ENCODE data around the gene C2CD4C. TPM values are rescaled to one million over a fixed set of nuclear protein-coding genes. Genes with fewer than 3 reads are reported as not detected.
"Not testable (repeated sequence)": the region's sequence is repeated elsewhere in the genome, so short reads cannot be mapped to it uniquely, and the experiment has no call there.

Gene C2CD4C
- total and polyA plus RNA-seq, 2 donors, result 0.42 to 0.77 TPM

DNA sequence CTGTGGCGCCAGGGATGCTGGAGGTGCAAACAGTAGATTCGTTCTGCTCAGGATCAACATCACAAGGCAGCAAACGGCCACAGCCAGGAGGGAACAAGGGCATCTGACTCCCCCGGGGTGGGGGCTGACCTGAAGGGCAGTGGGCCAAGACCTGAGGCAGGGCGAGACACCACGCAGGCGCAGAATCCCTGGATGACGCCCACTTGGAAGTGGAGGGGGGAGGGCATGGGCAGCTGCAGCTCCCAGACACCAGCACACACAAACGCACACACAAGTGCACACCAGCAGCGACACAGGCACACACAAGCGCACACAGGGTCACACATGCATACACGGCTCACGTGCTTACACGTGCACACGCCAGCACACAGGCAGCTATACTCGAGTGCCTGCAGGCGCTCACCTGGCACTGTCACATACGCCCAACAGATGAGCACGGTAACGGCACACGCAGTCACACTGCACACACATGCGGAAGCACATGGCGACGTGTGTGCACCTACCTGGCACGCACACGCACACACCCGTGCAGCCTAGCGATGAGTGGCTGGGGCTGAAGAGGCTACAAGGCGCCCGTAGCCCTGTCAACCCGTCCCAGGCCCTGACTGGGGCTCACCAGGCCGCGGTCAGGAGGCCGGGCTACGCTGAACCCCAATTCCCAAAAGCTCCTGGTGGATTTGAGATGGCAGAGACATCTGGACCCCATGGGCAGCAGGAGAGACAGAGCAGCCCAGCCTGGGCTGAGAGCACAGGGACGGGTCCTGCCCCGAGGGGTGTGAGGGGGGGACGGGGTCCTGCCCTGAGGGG lies 5.5 kb downstream of the C2CD4C start:
- no peaks in the 10 kb centered on the region for H3K36me3 ChIP-seq (ENCODE audit: insufficient read depth)
- no peak overlapping the region for H3K4me3 ChIP-seq (ENCODE audit: low read depth, low read length)
- no peaks in the 10 kb centered on the region for H3K4me1 ChIP-seq (ENCODE audit: insufficient read depth)
- no peak for DNase-seq (ENCODE audit: extremely low spot score)
- WGBS, result 78% methylated on average over 38 of the region's 38 CpGs
- H3K27ac ChIP-seq (ENCODE audit: low read depth), result no peak overlapping the region

DNA sequence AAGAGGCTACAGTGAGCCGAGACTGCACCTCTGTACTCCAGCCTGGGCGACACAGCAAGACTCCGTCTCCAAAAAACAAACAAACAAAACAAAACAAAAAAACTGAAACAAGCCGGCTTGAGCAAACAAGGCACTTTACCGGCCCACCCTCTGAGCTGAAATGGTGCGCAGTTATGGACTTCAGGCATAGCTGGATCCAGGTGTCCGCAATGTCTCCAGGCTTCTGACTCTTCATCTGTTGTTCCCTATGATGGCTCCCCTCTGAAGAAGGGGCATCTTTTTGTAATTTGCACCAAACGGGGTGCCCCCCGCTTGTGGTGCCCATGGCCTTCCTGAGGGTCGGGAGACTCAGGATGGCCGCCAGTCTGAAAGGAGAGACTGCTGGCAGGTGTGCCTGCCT lies 6.2 kb downstream of the C2CD4C start:
- Histone ChIP-seq H3K27ac (ENCODE audit: low read depth) (no peak overlapping the region), H3K36me3 (ENCODE audit: insufficient read depth) (no peaks in the 10 kb centered on the region), H3K4me3 (ENCODE audit: low read depth, low read length) (no peak overlapping the region), H3K4me1 (ENCODE audit: insufficient read depth) (no peaks in the 10 kb centered on the region)
- DNase-seq (ENCODE audit: extremely low spot score), result no peak
- WGBS, result 93% methylated on average over 11 of the region's 11 CpGs

DNA sequence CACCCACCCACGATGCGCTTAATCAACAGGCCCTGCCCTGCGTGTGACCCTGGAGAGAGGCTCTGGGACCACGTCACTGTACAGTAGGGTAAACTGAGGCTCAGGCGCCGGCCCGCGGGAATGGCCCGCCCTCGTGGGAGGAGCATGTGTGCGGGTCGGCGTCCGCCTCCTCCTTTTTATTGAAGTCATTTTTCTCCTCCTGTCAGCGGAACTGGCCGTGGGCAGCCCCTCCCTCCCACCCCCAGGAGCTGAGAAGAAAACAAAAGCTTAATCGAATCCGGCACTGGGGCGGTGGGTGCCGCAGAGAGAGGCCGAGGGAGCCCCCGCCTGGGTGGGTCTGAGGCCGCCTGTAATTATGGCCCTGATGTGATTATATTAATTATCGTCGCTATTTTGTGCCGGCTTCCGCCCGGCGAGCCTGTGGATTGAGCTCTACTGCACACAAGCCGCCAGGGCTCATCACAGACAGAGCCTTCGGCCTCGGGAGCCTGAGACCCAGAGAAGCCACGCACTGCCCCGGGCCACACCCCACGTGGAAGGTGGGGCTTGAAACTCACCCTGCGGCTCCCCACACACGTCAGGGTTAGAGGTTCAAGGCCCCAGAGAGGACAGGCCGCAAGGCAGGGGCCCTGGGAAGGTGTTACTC lies 7.0 kb downstream of the C2CD4C start:
- no peak for DNase-seq (ENCODE audit: extremely low spot score)
- WGBS, result 22% methylated on average over 38 of the region's 38 CpGs
- H3K36me3 ChIP-seq (ENCODE audit: insufficient read depth), result no peaks in the 10 kb centered on the region
- H3K4me1 ChIP-seq (ENCODE audit: insufficient read depth), result no peaks in the 10 kb centered on the region
- no peak overlapping the region for H3K4me3 ChIP-seq (ENCODE audit: low read depth, low read length)
- no peak overlapping the region for H3K27ac ChIP-seq (ENCODE audit: low read depth)

DNA sequence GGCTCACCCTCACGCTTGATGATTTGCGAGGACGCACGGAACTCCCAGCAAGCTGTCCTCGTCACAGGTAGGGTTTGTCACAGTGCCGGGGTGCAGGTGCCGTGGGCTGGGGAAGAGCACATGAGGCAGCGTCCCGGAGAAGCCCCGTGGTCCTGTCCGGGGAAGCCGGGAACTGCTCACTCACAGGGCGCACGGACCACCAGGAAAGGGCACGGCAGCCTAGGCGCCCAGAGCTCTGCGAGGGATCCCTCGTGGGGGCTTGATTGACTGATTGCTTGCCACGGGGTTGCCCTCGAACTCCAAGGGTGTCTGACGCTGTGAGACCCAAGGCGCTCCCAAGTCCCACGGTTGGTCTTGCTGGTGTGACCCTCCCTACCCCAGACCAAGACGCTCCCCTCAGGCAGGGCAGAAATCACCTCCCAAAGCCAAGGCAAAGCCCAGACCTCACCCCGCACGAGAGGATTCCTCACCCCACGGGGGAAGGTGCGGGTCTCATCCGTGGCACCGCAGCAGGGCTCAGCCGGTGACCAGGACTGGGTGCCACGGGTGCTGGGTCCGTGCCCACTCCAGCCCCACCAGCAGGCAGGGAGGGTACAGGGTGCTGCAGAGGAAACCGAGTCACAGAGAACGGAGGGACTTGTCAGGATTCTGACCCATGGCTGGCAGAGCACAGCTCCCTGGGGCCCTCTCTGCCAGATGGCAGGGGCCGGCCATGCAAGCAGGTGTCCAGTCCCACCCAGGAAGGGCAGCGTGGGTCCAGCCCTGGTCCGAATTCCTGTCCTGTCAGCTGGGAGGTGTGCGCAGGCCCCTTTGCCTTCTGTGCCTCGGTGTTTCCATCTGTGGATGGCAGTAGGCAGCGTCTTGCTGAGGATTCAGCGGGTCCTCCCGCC lies 7.7 kb downstream of the C2CD4C start:
- Histone ChIP-seq H3K4me1 (ENCODE audit: insufficient read depth) (no peaks in the 10 kb centered on the region), H3K36me3 (ENCODE audit: insufficient read depth) (no peaks in the 10 kb centered on the region), H3K27ac (ENCODE audit: low read depth) (no peak overlapping the region), H3K4me3 (ENCODE audit: low read depth, low read length) (no peak overlapping the region)
- 86% methylated on average over 43 of the region's 43 CpGs for WGBS
- DNase-seq (ENCODE audit: extremely low spot score), result no peak

DNA sequence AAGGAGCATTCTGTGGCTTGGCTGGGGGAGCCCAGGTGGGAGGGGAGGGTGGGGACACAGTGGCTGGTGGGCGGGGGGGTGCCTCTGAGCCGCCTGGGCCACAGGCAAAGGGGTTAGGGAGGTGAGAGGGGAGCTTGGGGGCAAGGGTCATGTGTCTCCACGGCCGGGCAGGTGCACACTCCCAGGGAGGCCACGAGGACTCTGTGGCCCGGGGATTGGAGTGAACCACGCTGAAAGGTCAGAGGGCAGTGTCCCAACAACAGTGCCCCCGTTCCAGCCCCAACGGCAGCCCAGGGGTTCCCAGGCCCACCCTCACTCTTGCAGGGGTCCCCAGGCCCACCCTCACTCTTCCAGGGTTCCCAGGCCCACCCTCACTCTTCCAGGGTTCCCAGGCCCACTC lies 9.6 kb downstream of the C2CD4C start:
- H3K36me3 ChIP-seq (ENCODE audit: insufficient read depth), result no peaks in the 10 kb centered on the region
- DNase-seq (ENCODE audit: extremely low spot score), result no peak
- no peak overlapping the region for H3K4me3 ChIP-seq (ENCODE audit: low read depth, low read length)
- no peaks in the 10 kb centered on the region for H3K4me1 ChIP-seq (ENCODE audit: insufficient read depth)
- WGBS, result 95% methylated on average over 9 of the region's 9 CpGs
- H3K27ac ChIP-seq (ENCODE audit: low read depth), result no peak overlapping the region

DNA sequence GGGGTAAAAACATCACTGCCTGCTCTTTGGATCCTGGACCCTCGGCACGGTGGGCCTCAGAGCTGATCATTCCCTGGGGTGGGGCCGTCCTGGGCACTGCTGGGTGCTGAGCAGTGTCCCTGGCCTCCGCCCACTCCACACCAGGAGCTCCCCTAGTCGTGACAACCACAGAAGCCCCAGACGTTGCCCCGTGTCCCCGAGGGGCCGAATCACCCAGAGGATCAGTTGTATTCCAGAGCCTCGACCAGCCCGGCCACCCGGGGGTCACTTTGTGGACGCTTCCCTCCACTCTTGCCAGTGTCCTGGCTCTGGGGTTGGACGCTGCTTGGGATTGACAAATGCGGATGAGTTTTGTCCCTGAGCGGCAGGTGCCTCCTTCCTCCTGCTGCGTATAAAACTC lies 10.2 kb downstream of the C2CD4C start:
- WGBS, result 86% methylated on average over 17 of the region's 17 CpGs
- no peaks in the 10 kb centered on the region for H3K4me1 ChIP-seq (ENCODE audit: insufficient read depth)
- H3K27ac ChIP-seq (ENCODE audit: low read depth), result no peak overlapping the region
- H3K4me3 ChIP-seq (ENCODE audit: low read depth, low read length), result no peak overlapping the region
- DNase-seq (ENCODE audit: extremely low spot score), result no peak
- no peaks in the 10 kb centered on the region for H3K36me3 ChIP-seq (ENCODE audit: insufficient read depth)

DNA sequence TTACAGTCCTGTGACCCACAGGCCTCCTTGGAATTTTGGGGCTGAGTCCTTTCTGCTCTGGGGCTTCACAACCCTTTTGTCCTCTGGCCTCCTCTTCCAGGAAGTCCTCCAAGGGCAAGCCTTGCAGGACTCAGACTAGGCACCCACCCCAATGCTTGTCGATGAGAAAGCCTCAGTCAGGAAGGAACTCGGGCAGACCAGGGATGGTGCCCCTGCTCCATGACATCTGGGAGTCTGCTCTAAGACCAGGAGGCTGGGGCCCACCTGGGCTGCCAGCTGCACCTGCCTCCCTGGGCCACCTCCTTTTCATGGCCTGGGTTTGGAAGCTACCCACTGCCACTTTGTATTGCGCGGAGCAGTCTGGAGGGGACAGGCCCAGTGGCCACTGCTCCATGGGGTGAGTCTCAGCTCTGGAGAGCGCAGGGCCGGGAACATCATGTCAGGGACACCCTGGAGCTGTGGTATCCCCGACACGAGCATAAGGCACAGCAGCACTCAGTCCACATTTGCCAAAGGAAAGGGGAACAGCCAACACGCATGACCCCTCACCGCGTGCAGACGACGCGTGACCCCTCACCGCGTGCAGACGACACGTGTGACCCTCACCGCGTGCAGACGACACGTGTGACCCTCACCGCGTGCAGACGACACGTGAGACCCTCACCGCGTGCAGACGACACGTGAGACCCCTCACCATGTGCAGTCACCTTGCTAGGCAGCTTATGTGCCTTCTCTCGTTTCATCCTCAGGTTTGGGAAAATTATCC lies 10.8 kb downstream of the C2CD4C start:
- no peak overlapping the region for H3K4me3 ChIP-seq (ENCODE audit: low read depth, low read length)
- WGBS, result 92% methylated on average over 31 of the region's 31 CpGs
- DNase-seq (ENCODE audit: extremely low spot score), result no peak
- no peaks in the 10 kb centered on the region for H3K4me1 ChIP-seq (ENCODE audit: insufficient read depth)
- no peaks in the 10 kb centered on the region for H3K36me3 ChIP-seq (ENCODE audit: insufficient read depth)
- H3K27ac ChIP-seq (ENCODE audit: low read depth), result no peak overlapping the region

- Histone ChIP-seq H3K4me1 (ENCODE audit: insufficient read depth) (no peaks in the 10 kb centered on the region), H3K36me3 (ENCODE audit: insufficient read depth) (no peaks in the 10 kb centered on the region), H3K27ac (ENCODE audit: low read depth) (no peak overlapping the region), H3K4me3 (ENCODE audit: low read depth, low read length) (no peak overlapping the region)
- no peak for DNase-seq (ENCODE audit: extremely low spot score)
- 47% methylated on average over 18 of the region's 18 CpGs for WGBS
Observed at GRCh38 chr19:397321-397720, 11.6 kb downstream of the C2CD4C start.

DNA sequence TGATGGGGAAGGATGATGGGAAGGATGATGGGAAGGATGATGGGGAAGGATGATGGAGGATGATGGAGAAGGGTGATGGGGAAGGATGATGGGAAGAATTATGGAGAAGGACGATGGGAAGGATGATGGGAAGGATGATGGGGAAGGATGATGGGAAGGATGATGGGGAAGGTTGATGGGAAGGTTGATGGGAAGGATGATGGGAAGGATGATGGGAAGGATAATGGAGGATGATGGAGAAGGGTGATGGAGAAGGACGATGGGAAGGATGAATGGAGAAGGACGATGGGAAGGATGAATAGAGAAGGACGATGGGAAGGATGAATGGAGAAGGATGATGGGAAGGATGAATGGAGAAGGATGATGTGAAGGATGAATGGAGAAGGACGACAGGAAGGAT lies 13.5 kb downstream of the C2CD4C start:
- H3K27ac ChIP-seq (ENCODE audit: low read depth), result no peak overlapping the region
- no peaks in the 10 kb centered on the region for H3K36me3 ChIP-seq (ENCODE audit: insufficient read depth)

DNA sequence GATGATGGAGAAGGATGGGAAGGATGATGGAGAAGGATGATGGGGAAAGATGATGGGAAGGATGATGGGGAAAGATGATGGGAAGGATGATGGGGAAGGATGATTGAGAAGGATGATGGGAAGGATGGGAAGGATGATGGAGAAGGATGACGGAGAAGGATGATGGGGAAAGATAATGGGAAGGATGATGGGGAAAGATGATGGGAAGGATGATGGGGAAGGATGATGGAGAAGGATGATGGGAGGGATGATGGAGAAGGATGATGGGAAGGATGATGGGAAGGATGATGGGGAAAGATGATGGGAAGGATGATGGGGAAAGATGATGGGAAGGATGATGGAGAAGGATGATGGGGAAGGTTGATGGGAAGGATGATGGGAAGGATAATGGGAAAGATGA lies 14.1 kb downstream of the C2CD4C start:
- not testable (repeated sequence) for H3K4me3 ChIP-seq (ENCODE audit: low read depth, low read length); H3K27ac ChIP-seq (ENCODE audit: low read depth); H3K36me3 ChIP-seq (ENCODE audit: insufficient read depth); DNase-seq (ENCODE audit: extremely low spot score); H3K4me1 ChIP-seq (ENCODE audit: insufficient read depth)
- 96% methylated on average over 1 of the region's 1 CpG for WGBS

More for the DNA sequence above, 13.5 kb downstream of the C2CD4C start:
- Histone ChIP-seq H3K4me1 (ENCODE audit: insufficient read depth) (no peaks in the 10 kb centered on the region), H3K4me3 (ENCODE audit: low read depth, low read length) (no peak overlapping the region)
- DNase-seq (ENCODE audit: extremely low spot score), result no peak
- WGBS, result 81% methylated on average over 5 of the region's 5 CpGs

- not testable (repeated sequence) for H3K4me3 ChIP-seq (ENCODE audit: low read depth, low read length); DNase-seq (ENCODE audit: extremely low spot score); H3K36me3 ChIP-seq (ENCODE audit: insufficient read depth); H3K27ac ChIP-seq (ENCODE audit: low read depth); H3K4me1 ChIP-seq (ENCODE audit: insufficient read depth)
Observed at GRCh38 chr19:393560-393959, 15.4 kb downstream of the C2CD4C start.

DNA sequence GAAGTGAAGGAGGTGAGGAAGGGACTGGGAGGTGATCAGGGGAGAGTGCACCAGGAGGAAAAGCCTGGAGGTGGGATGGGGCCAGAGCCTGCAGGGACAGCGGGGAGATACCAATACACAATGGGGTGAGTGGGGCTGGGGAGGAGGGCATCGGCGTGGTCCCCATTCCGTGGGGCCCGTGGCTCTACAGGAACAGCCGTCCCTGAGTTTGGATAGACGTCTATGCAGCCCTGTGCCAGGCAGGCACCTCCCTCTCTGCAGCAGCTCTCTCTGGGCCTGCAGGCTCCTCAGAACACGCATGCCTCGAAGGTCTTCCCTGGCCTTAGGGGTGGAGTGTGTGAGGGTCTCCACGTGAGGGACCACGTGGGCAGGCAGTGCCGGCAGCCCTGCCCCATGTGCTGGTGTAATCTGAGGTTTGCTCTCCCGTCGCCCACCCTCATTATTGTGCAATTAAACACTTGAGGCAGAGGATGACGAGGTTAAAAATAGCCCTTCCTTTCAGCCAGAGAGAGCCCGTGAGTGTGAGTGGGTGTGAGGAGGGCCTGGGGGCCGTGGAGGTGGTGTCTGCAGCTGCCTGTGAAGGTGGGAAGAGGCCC lies 16.5 kb downstream of the C2CD4C start:
- no peak overlapping the region for H3K4me3 ChIP-seq (ENCODE audit: low read depth, low read length)
- no peaks in the 10 kb centered on the region for H3K36me3 ChIP-seq (ENCODE audit: insufficient read depth)
- no peaks in the 10 kb centered on the region for H3K4me1 ChIP-seq (ENCODE audit: insufficient read depth)
- H3K27ac ChIP-seq (ENCODE audit: low read depth), result no peak overlapping the region
- DNase-seq (ENCODE audit: extremely low spot score), result no peak
- 54% methylated on average over 17 of the region's 17 CpGs for WGBS
